GM12891 (cell line): ENCODE measurements around the gene BRAP.

Experiments used
- POLR2A ChIP-seq: IDR thresholded peaks from 2 replicates; pipeline ENCODE4 v1.6.1; 2011; ENCODE audit warnings: low read depth, low read length, control low read depth
- POLR2AphosphoS5 ChIP-seq: IDR thresholded peaks from 2 replicates; pipeline ENCODE4 v1.6.1; 2011; ENCODE audit warnings: low read depth, low read length, control low read depth
- POU2F2 ChIP-seq: IDR thresholded peaks from 2 replicates; pipeline ENCODE4 v1.6.1; 2011; ENCODE audit warnings: low read depth, mild to moderate bottlenecking, control low read depth, low read length, moderate library complexity
- TAF1 ChIP-seq: IDR thresholded peaks from 2 replicates; pipeline ENCODE4 v1.6.1; 2011; ENCODE audit warnings: low read depth, low read length, control low read depth

DNA sequence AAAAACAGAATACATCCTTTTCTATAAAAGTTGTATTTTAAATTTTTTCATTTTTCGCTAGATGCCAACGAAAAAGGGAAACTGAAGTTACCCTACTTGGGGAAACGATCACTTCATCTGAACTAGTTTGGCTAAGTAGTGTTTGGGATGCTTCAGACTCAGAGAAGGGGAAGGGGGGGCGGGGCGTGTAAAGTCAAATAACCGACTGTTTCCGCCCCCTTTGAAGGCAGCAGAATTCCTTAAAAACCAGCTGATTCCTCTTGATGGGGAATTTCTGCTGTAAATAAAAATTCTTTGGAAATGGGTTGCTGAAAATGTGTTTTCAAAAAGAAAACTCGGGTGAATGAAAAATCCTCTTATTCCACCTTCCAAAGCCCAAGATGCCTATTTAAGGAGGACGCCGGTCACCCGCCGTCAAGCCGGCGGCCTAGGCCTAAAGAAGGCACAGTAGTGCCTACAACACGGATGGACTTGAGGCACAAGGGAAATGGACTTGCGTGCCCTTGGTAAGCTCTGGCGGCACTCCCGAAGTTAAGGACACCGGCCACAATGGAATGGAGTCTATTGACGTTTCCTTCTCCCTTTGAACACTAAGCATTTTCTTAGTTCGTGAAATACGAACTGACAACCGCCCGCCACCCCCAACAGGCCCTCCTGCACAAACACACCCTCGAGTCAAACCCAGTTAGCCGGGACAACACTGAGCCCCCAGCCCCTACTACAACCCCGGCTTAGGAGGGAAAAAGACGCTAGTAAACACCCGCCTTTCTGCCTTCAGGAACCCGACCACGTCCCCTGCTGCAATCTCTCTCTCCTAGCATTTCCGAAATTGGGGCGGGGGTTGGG, 88.5 kb downstream of the BRAP start:
- no peak for TF ChIP-seq POLR2A
- no peak for TF ChIP-seq TAF1
- TF ChIP-seq POLR2AphosphoS5, result no peak
- TF ChIP-seq POU2F2, result no peak
